H1 (cell line): ENCODE measurements around the gene USH2A. TPM values are rescaled to one million over a fixed set of nuclear protein-coding genes. Genes with fewer than 3 reads are reported as not detected.

Experiments
- polyA plus RNA-seq, 7 experiments: library from polyadenylated mRNA; depleted of rRNA in 3 of 7; stranded (reverse) in 5 of 7; unstranded in 2 of 7; fragments of >200 nt in 5 of 7; fragments of 200-250 nt in 2 of 7; gene quantifications; 1 replicate in 5 of 7; 2 replicates in 1 of 7; 4 replicates in 1 of 7; pipeline versions ENCODE4 v1.2.1 to v1.2.3, GENCODE V29; 2011 to 2013; ENCODE audit warnings: missing spikeins in 2 of 7, mixed read lengths in 2 of 7
- total RNA-seq: library from RNA; stranded (reverse); fragmentation: NEBNext Ultra II Directional; extraction: Animal tissue kit (Norgen Biotek cat#: 25700); gene quantifications from 2 replicates; pipeline ENCODE4 v1.2.1, GENCODE V29; 2021
- TF ChIP-seq, protein P1 (sequence below): fragments of 300-600 bp; sonication (generic); IDR thresholded peaks from 2 replicates; pipeline ENCODE4 v1.7.1; 2012; ENCODE audit warnings: low read length, moderate library complexity, mild to moderate bottlenecking, inconsistent platforms; ENCODE audit not compliant: insufficient replicate concordance

The USH2A gene
- total and polyA plus RNA-seq, 2 of the 8 experiments (the other 6 are each of a cell fraction or from before 2014, with no cell fraction given): 0.02 to 0.17 TPM

DNA sequence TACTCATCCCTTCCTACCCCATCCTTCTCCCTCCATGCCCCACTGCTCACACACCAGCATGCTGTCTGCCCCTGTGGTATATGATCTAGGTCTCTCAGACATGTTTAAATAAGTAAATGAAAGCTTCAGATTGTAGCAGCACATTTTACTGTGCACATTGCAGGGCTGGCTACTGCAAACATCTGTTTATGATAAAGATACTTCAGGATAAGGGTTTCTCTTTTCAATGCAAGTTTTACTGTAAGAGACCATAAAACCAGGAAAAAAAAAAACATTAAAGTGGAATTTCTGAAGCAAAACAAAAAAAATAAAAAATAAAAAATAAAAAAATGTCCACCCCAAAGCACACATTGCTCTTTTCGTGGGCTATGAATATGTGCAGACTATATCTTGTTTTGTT is 184.4 kb downstream of the USH2A start (continued):
- TF ChIP-seq, protein P1, sequence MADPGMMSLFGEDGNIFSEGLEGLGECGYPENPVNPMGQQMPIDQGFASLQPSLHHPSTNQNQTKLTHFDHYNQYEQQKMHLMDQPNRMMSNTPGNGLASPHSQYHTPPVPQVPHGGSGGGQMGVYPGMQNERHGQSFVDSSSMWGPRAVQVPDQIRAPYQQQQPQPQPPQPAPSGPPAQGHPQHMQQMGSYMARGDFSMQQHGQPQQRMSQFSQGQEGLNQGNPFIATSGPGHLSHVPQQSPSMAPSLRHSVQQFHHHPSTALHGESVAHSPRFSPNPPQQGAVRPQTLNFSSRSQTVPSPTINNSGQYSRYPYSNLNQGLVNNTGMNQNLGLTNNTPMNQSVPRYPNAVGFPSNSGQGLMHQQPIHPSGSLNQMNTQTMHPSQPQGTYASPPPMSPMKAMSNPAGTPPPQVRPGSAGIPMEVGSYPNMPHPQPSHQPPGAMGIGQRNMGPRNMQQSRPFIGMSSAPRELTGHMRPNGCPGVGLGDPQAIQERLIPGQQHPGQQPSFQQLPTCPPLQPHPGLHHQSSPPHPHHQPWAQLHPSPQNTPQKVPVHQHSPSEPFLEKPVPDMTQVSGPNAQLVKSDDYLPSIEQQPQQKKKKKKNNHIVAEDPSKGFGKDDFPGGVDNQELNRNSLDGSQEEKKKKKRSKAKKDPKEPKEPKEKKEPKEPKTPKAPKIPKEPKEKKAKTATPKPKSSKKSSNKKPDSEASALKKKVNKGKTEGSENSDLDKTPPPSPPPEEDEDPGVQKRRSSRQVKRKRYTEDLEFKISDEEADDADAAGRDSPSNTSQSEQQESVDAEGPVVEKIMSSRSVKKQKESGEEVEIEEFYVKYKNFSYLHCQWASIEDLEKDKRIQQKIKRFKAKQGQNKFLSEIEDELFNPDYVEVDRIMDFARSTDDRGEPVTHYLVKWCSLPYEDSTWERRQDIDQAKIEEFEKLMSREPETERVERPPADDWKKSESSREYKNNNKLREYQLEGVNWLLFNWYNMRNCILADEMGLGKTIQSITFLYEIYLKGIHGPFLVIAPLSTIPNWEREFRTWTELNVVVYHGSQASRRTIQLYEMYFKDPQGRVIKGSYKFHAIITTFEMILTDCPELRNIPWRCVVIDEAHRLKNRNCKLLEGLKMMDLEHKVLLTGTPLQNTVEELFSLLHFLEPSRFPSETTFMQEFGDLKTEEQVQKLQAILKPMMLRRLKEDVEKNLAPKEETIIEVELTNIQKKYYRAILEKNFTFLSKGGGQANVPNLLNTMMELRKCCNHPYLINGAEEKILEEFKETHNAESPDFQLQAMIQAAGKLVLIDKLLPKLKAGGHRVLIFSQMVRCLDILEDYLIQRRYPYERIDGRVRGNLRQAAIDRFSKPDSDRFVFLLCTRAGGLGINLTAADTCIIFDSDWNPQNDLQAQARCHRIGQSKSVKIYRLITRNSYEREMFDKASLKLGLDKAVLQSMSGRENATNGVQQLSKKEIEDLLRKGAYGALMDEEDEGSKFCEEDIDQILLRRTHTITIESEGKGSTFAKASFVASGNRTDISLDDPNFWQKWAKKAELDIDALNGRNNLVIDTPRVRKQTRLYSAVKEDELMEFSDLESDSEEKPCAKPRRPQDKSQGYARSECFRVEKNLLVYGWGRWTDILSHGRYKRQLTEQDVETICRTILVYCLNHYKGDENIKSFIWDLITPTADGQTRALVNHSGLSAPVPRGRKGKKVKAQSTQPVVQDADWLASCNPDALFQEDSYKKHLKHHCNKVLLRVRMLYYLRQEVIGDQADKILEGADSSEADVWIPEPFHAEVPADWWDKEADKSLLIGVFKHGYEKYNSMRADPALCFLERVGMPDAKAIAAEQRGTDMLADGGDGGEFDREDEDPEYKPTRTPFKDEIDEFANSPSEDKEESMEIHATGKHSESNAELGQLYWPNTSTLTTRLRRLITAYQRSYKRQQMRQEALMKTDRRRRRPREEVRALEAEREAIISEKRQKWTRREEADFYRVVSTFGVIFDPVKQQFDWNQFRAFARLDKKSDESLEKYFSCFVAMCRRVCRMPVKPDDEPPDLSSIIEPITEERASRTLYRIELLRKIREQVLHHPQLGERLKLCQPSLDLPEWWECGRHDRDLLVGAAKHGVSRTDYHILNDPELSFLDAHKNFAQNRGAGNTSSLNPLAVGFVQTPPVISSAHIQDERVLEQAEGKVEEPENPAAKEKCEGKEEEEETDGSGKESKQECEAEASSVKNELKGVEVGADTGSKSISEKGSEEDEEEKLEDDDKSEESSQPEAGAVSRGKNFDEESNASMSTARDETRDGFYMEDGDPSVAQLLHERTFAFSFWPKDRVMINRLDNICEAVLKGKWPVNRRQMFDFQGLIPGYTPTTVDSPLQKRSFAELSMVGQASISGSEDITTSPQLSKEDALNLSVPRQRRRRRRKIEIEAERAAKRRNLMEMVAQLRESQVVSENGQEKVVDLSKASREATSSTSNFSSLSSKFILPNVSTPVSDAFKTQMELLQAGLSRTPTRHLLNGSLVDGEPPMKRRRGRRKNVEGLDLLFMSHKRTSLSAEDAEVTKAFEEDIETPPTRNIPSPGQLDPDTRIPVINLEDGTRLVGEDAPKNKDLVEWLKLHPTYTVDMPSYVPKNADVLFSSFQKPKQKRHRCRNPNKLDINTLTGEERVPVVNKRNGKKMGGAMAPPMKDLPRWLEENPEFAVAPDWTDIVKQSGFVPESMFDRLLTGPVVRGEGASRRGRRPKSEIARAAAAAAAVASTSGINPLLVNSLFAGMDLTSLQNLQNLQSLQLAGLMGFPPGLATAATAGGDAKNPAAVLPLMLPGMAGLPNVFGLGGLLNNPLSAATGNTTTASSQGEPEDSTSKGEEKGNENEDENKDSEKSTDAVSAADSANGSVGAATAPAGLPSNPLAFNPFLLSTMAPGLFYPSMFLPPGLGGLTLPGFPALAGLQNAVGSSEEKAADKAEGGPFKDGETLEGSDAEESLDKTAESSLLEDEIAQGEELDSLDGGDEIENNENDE: no peak
